ENCODE data around the gene MKX.
"Not testable (repeated sequence)": the region's sequence is repeated elsewhere in the genome, so short reads cannot be mapped to it uniquely, and the experiment has no call there.

Gene MKX

DNA sequence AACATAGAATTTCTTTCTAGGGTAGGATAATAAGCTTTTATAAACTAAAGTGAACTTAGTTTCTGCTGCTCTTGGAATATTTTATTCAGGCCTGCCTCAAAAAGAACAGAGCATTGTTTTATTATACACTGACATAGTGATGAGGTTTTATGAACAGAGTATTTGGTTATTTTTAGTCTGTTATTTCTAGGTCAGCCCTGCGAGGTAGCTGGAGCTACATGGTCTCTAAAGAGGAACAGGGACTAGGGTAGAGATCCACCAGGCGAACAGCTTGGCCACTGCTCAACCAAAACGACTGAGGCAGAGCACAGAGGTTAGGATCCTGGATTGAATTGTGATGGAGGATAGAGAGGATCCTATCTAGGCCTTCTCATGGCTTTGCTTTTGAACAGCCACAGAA lies 53.0 kb downstream of the MKX start:
- DNase-seq (ENCODE audit: insufficient read length, low spot score) (no peak), FAIRE-seq (no peak)
- no peak for TF ChIP-seq POLR2A (IDR thresholded peaks at IDR 0.05; ENCODE audit: low read depth, low read length)

DNA sequence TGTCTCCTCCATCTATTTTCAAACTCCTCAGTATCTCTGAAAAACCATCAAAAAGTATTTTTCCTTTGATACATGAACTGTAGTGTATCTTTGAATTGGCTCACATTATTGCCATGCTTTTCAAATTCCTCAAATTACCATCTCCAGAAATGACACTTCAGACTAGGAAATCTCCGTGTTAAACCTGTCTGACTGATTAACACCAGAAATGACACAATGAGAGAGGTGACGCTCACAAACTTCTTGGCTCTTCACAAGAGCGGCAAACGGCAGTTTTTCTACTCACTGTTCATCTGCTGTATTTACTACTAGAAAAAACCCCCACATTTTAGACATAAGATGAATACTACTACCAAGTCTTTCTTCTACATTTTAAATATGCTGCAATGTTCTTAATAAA lies 56.6 kb downstream of the MKX start:
- TF ChIP-seq POLR2A (IDR thresholded peaks at IDR 0.05; ENCODE audit: low read depth, low read length): no peak
- FAIRE-seq (no peak), DNase-seq (ENCODE audit: insufficient read length, low spot score) (no peak)

DNA sequence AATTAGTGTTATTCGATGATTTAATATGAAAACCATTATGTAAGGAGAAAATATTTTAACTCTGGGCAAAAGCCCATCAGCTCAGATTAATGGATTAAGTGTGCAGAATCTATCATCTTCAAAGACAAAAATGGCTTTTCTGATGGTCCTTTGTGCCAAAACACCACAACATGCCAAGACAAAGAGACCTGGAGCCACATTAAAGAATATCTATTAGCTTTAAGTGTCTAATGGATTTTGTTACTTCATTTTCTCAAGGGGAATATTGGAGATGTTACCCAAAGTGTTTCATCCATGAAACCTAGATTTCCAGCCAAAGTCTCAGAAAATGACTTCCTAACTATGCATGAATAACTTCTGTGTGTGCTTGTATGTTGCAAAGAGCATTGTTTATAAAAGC lies 57.3 kb downstream of the MKX start:
- no peak for DNase-seq (ENCODE audit: insufficient read length, low spot score)
- FAIRE-seq: no peak
- no peak for TF ChIP-seq POLR2A (IDR thresholded peaks at IDR 0.05; ENCODE audit: low read depth, low read length)

DNA sequence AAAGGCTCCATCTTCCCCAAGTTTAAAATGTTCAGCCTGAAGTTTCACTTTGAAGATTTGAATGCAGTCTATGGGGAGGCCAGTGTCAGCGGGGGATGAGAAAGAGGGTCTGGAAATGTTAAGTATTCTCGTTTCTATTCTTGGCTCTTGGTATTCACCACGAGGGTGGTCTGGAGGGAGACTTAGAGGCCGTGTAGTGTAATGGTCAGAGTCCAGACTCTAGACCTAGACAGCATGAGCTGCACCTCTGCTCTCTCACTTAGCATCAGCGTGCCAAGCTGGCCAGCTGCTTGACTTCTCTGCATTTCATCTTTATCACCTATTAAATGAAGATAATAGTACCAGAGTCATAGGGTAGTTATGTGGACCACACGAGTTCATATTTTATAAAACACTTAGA lies 57.9 kb downstream of the MKX start:
- DNase-seq (ENCODE audit: insufficient read length, low spot score) (no peak), FAIRE-seq (no peak)
- no peak for TF ChIP-seq POLR2A (IDR thresholded peaks at IDR 0.05; ENCODE audit: low read depth, low read length)

DNA sequence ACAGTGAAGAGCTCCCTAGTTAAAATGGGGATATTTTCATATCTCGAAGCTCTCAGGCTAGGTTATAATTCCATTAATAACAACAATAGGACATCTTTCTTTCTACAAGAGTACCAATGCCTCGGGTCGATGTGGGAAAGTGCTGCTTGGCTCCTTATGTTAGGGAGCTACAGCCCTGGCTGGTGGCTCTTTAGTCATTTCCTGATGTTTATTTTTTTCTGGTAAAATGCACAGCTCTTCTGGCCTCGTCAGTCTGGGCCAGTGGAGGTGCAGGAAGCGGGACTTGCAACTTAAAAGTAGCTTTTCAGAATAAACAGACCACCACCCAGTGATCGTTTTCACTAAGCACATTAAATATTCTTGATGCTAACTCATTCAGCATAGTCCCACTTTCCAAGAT lies 58.3 kb downstream of the MKX start:
- FAIRE-seq (no peak), DNase-seq (ENCODE audit: insufficient read length, low spot score) (no peak)
- TF ChIP-seq POLR2A (IDR thresholded peaks at IDR 0.05; ENCODE audit: low read depth, low read length): no peak

DNA sequence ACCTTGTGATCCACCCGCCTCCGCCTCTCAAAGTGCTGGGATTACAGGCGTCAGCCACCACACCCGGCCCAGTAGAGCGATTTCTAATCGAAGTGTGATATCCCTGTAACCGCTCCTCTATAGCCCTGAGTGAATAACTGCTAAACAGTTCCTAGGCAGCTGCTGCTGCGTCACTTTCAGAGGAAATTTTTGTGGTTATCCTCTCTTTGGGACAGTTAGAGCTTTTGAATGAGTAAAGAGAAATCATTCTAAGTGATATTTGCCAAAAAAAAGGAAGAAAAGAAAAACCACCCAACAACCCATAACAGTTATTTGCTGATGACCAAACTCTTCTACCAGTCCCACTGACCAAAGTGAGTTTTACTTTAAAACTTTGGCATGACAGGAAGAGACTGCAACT lies 59.9 kb downstream of the MKX start:
- TF ChIP-seq POLR2A (IDR thresholded peaks at IDR 0.05; ENCODE audit: low read depth, low read length): no peak
- DNase-seq (ENCODE audit: insufficient read length, low spot score): no peak

DNA sequence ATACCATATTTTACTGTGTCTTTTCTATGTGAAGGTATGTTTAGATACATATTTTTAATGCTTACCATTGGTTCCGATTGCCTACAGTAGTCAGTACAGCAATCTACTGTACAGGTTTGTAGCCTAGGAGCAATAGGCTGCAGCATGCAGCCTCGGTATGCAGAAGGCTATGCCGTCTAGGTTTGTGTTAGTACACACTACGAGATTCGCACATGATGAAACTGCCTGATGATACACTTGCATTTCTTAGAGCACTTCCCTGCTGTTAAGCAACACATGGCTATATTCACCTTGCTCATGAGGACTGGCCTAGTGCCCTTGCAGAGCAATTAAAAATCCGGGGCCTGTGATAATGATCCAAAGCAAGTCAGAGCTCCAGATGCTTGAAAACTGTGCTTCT lies 62.4 kb downstream of the MKX start:
- no peak for DNase-seq (ENCODE audit: insufficient read length, low spot score)
- no peak for FAIRE-seq
- no peak for TF ChIP-seq POLR2A (IDR thresholded peaks at IDR 0.05; ENCODE audit: low read depth, low read length)

More for the DNA sequence above, 59.9 kb downstream of the MKX start:
- FAIRE-seq: no peak

DNA sequence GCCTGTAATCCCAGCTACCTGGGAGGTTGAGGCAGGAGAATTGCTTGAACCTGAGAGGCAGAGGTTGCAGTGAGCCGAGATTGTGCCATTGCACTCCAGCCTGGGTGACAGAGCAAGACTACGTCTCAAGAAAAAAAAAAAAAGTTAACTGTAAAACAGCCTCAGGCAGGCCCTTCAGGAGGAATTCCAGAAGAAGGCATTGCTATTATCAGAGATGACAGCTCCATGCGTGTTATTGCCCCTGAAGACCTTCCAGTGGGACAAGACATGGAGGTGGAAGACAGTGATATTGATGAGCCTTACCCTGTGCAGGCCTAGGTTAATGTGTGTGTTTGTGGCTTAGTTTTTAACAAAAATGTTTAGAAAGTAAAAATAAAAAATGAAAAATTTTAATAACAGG lies 63.8 kb downstream of the MKX start:
- not testable (repeated sequence) for FAIRE-seq; DNase-seq (ENCODE audit: insufficient read length, low spot score)

DNA sequence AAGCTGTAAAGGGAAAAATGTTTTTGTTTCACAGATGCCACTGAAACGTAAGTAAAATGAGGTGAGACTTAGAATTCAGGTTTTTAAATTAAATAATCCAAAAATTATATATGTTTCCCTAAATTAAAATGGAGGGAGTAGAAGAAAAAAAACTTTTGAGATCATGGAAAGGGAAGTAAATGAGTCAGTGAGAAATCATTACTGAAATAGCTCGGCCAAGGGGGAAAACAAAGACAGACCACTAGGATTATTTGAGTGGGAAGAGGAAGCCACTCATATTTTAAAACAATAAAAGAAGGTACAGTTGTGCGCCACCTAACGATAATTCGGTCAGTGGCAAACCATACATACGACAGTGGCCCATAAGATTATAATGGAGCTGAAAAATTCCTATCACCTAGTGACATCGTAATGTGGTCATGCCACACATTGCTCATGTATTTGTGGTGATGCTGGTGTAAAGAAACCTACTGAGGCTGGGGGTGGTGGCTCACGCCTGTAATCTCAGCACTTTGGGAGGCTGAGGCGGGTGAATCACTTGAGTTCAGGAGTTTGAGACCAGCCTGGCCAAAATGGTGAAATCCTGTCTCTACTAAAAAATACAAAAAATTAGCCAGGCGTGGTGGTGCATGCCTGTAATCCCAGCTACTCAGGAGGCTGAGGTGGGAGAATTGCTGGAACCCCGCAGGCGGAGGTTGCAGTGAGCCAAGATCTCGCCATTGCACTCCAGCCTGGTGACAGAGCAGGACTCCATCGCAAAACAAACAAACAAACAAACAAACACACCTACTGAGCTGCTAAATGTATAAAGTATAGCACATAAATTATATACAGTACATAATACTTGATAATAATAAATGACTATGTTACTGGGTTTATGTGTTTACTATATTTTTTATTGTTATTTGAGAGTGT lies 64.7 kb downstream of the MKX start:
- DNase-seq (ENCODE audit: insufficient read length, low spot score): no peak

DNA sequence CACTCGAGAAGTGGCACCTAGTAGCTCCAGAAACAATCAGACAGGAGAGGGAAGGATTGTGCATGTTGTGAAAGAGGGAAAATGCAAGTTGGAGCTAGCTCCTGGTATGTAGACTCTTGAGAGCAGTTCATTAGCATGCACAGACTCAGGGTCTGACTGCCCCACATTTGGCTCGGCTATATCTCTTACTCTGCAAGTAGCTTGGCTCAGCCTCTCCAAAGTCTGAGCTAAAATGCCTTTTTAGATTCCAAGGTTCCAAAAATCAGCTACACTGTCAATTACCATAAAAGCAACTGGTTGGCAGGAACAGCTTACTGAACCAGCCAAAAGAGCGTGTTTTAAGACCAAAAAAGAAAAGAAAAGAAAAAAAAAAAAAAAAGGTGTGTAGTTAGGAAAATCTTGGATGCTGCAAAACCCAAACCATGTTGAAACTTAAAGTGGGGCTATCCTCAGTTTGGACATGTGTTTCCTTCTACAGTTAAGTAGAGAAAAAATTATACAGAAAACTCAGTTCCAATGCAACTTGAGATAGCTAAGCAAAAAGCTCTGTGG lies 65.5 kb downstream of the MKX start:
- no peak for FAIRE-seq
- TF ChIP-seq POLR2A (IDR thresholded peaks at IDR 0.05; ENCODE audit: low read depth, low read length): no peak
- no peak for DNase-seq (ENCODE audit: insufficient read length, low spot score)

More for the DNA sequence above, 64.7 kb downstream of the MKX start:
- TF ChIP-seq POLR2A (IDR thresholded peaks at IDR 0.05; ENCODE audit: low read depth, low read length): no peak
- no peak for FAIRE-seq

DNA sequence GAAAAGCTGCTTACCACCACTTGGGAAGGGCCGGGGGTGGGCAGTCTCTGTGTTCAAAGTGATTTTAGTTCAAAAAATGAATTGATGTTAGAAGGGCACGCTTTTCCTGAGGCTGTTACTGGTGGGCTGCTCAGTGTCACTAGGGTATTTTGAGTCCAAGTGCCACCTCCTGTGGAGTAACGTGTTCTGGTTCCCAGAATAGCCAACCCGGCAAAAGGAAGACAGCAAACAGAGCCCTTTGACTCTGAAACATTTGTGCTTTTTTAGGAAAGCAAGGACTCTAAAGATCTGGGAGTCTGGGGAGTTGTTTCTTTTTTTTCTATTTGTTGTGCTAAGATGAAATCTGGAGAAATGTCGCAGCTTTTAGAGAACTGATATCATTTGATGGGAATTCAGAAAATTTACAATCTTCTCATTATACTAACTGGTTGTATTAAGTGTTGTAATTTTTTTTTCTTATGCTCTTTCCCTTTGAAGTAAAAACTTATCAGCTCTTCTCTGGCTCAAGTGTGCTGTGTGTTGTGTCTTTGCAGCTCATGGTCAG lies 66.2 kb downstream of the MKX start:
- no peak for DNase-seq (ENCODE audit: insufficient read length, low spot score)

DNA sequence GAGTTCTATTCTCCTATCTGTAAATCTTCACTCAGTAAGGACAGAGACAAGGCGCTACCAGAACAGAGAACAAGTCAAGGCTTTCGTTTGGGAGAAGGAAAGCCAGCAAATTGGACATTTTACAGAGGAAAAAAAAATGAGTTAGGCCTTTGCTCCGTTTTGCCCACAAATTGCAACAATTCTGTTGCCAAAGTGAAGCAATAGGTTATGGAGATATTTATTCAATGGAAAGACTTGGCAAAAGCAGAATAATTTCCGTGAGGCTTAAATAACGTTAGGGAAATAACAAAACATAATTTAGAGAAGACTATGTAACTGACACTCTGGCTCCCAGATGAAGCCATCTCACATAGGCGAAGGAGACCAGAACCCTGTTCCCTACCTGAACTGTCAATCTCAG lies 67.5 kb downstream of the MKX start:
- no peak for TF ChIP-seq POLR2A (IDR thresholded peaks at IDR 0.05; ENCODE audit: low read depth, low read length)
- DNase-seq (ENCODE audit: insufficient read length, low spot score) (no peak), FAIRE-seq (no peak)

More for the DNA sequence above, 66.2 kb downstream of the MKX start:
- no peak for FAIRE-seq
- TF ChIP-seq POLR2A (IDR thresholded peaks at IDR 0.05; ENCODE audit: low read depth, low read length): no peak

DNA sequence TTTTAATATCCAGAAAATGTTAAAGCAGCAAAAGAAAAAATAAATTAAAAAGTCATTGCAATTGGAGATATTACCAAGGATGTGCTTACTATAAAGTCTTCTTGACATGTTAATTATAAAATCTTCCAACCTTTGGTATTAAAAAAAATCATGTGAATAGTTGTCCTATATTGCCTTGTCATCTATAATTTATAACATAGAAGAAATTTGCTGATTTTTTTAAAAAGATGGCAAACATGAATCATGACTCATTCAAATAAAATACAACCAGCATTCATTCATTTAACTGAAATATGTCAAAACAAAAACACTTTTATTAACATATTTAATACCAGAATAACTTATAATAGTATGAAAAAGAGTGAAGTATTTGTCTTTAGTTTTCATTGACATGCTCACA lies 72.6 kb downstream of the MKX start:
- DNase-seq (ENCODE audit: insufficient read length, low spot score) (no peak), FAIRE-seq (no peak)

DNA sequence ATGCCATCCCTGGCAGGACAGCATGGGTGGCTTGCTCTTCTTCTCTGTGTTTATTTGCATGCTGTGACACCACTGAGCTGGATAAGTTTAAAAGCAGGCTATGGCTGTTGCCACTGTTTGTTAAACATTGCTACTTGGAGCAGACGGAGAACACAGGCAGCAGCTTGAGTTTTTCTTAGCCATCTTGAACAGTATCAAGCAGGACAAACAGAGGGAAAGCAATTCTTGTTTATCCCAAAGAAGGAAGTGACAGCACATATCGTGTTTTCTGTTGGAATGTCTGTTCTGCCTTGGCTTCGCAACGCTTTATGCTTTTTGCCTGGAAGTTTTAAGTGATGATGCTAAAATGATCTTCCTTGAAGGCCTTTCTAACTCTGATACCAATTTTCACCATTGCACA lies 73.8 kb downstream of the MKX start:
- FAIRE-seq: peak; percentile 69
- no peak for TF ChIP-seq POLR2A (IDR thresholded peaks at IDR 0.05; ENCODE audit: low read depth, low read length)
- DNase-seq (ENCODE audit: insufficient read length, low spot score): no peak

More for the DNA sequence above, 72.6 kb downstream of the MKX start:
- no peak for TF ChIP-seq POLR2A (IDR thresholded peaks at IDR 0.05; ENCODE audit: low read depth, low read length)

DNA sequence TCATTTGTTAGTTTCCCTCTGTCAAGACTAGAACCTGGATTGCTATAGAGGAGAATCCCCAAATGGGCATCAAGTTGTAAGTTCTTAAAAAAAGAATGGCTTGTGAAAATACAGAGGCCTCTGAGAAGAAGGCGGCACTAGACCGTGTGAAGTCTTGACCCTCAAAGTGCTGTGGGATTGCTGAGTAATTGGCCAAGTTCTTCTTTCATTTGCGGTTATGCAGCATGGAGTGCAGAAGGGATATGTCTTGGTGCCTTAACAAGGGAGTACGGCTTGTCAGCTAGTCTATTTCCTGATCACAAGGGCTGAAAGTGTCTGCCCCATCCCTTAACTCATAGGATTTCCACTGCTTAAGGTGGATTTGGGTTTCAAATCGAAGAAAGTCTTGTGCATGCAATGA lies 81.2 kb downstream of the MKX start:
- no peak for TF ChIP-seq POLR2A (IDR thresholded peaks at IDR 0.05; ENCODE audit: low read depth, low read length)
- no peak for FAIRE-seq
- DNase-seq (ENCODE audit: insufficient read length, low spot score): no peak

Measured in H54 (cell line).